Natural killer cell (primary cell): ENCODE results near the gene PPME1. TPM values are rescaled to one million over a fixed set of nuclear protein-coding genes. Genes with fewer than 3 reads are reported as not detected.

Experiments
- ATAC-seq, 3 donors: fragments of 150-1000 bp in 2 of 3; fragments of 200-7000 bp in 1 of 3; cut with Tn5 transposase; 1 replicate in 1 of 3; 2 replicates in 2 of 3; pipeline ENCODE4 v1.10.0; 2021; ENCODE audit warnings: mild to moderate bottlenecking in 2 of 3, moderate library complexity in 2 of 3
- DNase-seq, 2 donors: peaks; one replicate each; pipeline versions ENCODE4 v3.0.0 to v3.0.0-alpha.2; 2013 to 2021; ENCODE audit warnings: mixed read lengths in 1 of 2
- H3K27ac ChIP-seq: one replicate; pipeline ENCODE4 v1.5.1; 2013; ENCODE audit warnings: mild to moderate bottlenecking, low read length
- H3K27me3 ChIP-seq: one replicate; pipeline ENCODE4 v1.6.1; 2013; ENCODE audit warnings: low read length; ENCODE audit not compliant: control insufficient read depth, insufficient read depth
- H3K36me3 ChIP-seq: one replicate; pipeline ENCODE4 v1.6.1; 2013; ENCODE audit warnings: low read length; ENCODE audit not compliant: control insufficient read depth, insufficient read depth
- H3K4me1 ChIP-seq: one replicate; pipeline ENCODE4 v1.6.1; 2013; ENCODE audit warnings: low read length; ENCODE audit not compliant: control insufficient read depth, insufficient read depth
- H3K4me3 ChIP-seq: one replicate; pipeline ENCODE4 v1.5.1; 2013; ENCODE audit warnings: low read length
- H3K9me3 ChIP-seq: one replicate; pipeline ENCODE4 v1.6.1; 2013; ENCODE audit warnings: low read length; ENCODE audit not compliant: control insufficient read depth, insufficient read depth
- H3K27ac Mint-ChIP-seq, 2 donors: one replicate each; pipeline ENCODE4 v1.8.0; 2022; ENCODE audit warnings: mild to moderate bottlenecking in 2 of 2, mixed read lengths in 2 of 2, moderate library complexity in 1 of 2
- H3K27me3 Mint-ChIP-seq, 2 donors: one replicate each; pipeline ENCODE4 v1.8.0; 2022; ENCODE audit warnings: low read depth in 2 of 2, mixed read lengths in 2 of 2
- H3K36me3 Mint-ChIP-seq: one replicate; pipeline ENCODE4 v1.8.0; 2022; ENCODE audit warnings: mixed read lengths
- H3K4me1 Mint-ChIP-seq, 2 donors: one replicate each; pipeline ENCODE4 v1.8.0; 2022; ENCODE audit warnings: mixed read lengths in 2 of 2
- H3K4me3 Mint-ChIP-seq: one replicate; pipeline ENCODE4 v1.8.0; 2022; ENCODE audit warnings: mild to moderate bottlenecking, moderate library complexity, mixed read lengths
- H3K9me3 Mint-ChIP-seq, 2 donors: one replicate each; pipeline ENCODE4 v1.8.0; 2022; ENCODE audit warnings: mixed read lengths in 2 of 2
- WGBS: methylation state at CpG from one replicate; pipeline ENCODE4 v1.1.7; 2013; ENCODE audit warnings: missing lambda C conversion rate; ENCODE audit not compliant: insufficient coverage; 5-methylcytosine and 5-hydroxymethylcytosine counted together
- intact Hi-C: fragments of 100-400 bp; cut with micrococcal nuclease; formaldehyde crosslinking; loops from one replicate; pipeline ENCODE4 v1.14.2; 2022
- total RNA-seq, 4 donors: library from RNA; stranded (reverse); fragments of 120-200 nt in 1 of 4; gene quantifications; one replicate each; pipeline versions ENCODE4 v1.2.3 to v1.2.4, GENCODE V29; 2013 to 2022
- TF ChIP-seq, protein P1 (sequence below): fragments of 200-600 bp; IDR thresholded peaks from one replicate; pipeline ENCODE4 v1.8.0; 2022; ENCODE audit warnings: antibody characterized with exemption

Gene PPME1
- total RNA-seq, 3 donors from 2014 or later (not counting 1 experiment from before 2014, with no cell fraction given), result 15.6 to 18.5 (median 16.9) TPM

- H3K4me1 Mint-ChIP-seq, result no peaks in the 10 kb centered on the region
- Histone ChIP-seq H3K27me3 (no peaks in the 10 kb centered on the region), H3K27ac (no peak overlapping the region), H3K4me3 (no peak overlapping the region), H3K9me3 (no peaks in the 10 kb centered on the region), H3K36me3 (peaks cover 16% of the 10 kb centered on the region), H3K4me1 (no peaks in the 10 kb centered on the region)
- DNase-seq (no peak), ATAC-seq (no peak)
- H3K27me3 Mint-ChIP-seq, result no peaks in the 10 kb centered on the region
- TF ChIP-seq, protein P1, sequence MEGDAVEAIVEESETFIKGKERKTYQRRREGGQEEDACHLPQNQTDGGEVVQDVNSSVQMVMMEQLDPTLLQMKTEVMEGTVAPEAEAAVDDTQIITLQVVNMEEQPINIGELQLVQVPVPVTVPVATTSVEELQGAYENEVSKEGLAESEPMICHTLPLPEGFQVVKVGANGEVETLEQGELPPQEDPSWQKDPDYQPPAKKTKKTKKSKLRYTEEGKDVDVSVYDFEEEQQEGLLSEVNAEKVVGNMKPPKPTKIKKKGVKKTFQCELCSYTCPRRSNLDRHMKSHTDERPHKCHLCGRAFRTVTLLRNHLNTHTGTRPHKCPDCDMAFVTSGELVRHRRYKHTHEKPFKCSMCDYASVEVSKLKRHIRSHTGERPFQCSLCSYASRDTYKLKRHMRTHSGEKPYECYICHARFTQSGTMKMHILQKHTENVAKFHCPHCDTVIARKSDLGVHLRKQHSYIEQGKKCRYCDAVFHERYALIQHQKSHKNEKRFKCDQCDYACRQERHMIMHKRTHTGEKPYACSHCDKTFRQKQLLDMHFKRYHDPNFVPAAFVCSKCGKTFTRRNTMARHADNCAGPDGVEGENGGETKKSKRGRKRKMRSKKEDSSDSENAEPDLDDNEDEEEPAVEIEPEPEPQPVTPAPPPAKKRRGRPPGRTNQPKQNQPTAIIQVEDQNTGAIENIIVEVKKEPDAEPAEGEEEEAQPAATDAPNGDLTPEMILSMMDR, result no peak
- WGBS, result 92% methylated on average over 1 of the region's 1 CpG
- no peak overlapping the region for H3K27ac Mint-ChIP-seq
- H3K9me3 Mint-ChIP-seq, result no peaks in the 10 kb centered on the region
- no peaks in the 10 kb centered on the region for H3K36me3 Mint-ChIP-seq
- no peak overlapping the region for H3K4me3 Mint-ChIP-seq
- intact Hi-C loops, result no loop called here
Observed at GRCh38 chr11:74204701-74205100, 33.6 kb downstream of the PPME1 start.

- no peaks in the 10 kb centered on the region for H3K36me3 Mint-ChIP-seq
- no peaks in the 10 kb centered on the region for H3K4me1 Mint-ChIP-seq
- Histone ChIP-seq H3K36me3 (peaks cover 16% of the 10 kb centered on the region), H3K9me3 (no peaks in the 10 kb centered on the region), H3K27ac (no peak overlapping the region), H3K4me3 (no peak overlapping the region), H3K27me3 (no peaks in the 10 kb centered on the region), H3K4me1 (no peaks in the 10 kb centered on the region)
- H3K9me3 Mint-ChIP-seq, result no peaks in the 10 kb centered on the region
- H3K27ac Mint-ChIP-seq, result no peak overlapping the region
- 100% methylated on average over 1 of the region's 1 CpG for WGBS
- DNase-seq (no peak), ATAC-seq (no peak)
- H3K27me3 Mint-ChIP-seq, result no peaks in the 10 kb centered on the region
- TF ChIP-seq, protein P1, result no peak
- no peak overlapping the region for H3K4me3 Mint-ChIP-seq
- intact Hi-C loops, result no loop called here
Observed at GRCh38 chr11:74205181-74205580, 34.1 kb downstream of the PPME1 start.

- no peaks in the 10 kb centered on the region for H3K9me3 ChIP-seq
- no peak for ATAC-seq
- Mint-ChIP-seq H3K4me3 (no peak overlapping the region), H3K27me3 (no peaks in the 10 kb centered on the region), H3K27ac (no peak overlapping the region), H3K36me3 (no peaks in the 10 kb centered on the region), H3K4me1 (no peaks in the 10 kb centered on the region), H3K9me3 (no peaks in the 10 kb centered on the region)
- H3K36me3 ChIP-seq, result peaks cover 16% of the 10 kb centered on the region
- H3K27ac ChIP-seq, result no peak overlapping the region
- TF ChIP-seq, protein P1, result no peak
- WGBS, result 93% methylated on average over 1 of the region's 1 CpG
- intact Hi-C loops, result no loop called here
- H3K4me3 ChIP-seq, result no peak overlapping the region
- DNase-seq, result no peak
- no peaks in the 10 kb centered on the region for H3K27me3 ChIP-seq
- no peaks in the 10 kb centered on the region for H3K4me1 ChIP-seq
Observed at GRCh38 chr11:74206746-74207145, 35.7 kb downstream of the PPME1 start.

DNA sequence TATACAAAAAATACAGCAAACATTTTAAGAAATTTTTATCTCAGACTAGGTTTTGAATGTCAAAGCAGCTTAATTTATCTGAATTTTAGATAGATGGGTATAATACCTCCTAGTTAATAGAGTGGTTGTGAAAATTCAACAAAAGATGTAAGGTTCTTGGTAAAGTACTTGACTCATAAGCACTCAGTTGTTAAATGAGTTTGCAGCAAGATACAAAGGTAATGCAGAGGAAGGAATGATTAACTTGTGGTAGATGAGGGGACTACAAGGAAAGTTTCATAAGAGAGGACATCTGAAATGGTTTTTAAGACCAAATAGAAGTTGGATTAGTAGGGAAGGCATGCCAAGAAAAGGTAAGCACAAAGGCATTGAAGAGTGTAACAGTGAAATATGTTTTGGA lies 37.4 kb downstream of the PPME1 start:
- TF ChIP-seq, protein P1, result no peak
- peaks cover under 1% of the 10 kb centered on the region for H3K36me3 Mint-ChIP-seq
- DNase-seq (no peak), ATAC-seq (no peak)
- no peaks in the 10 kb centered on the region for H3K27me3 Mint-ChIP-seq
- Histone ChIP-seq H3K4me3 (no peak overlapping the region), H3K4me1 (no peaks in the 10 kb centered on the region), H3K27me3 (no peaks in the 10 kb centered on the region), H3K27ac (no peak overlapping the region), H3K9me3 (peaks cover 4% of the 10 kb centered on the region), H3K36me3 (peaks cover 19% of the 10 kb centered on the region)
- no peaks in the 10 kb centered on the region for H3K4me1 Mint-ChIP-seq
- no peak overlapping the region for H3K4me3 Mint-ChIP-seq
- H3K9me3 Mint-ChIP-seq, result no peaks in the 10 kb centered on the region
- intact Hi-C loops, result no loop called here
- H3K27ac Mint-ChIP-seq, result no peak overlapping the region
